Esophagus squamous epithelium (tissue), 4 donors: ENCODE measurements around the gene SPON1.

Experiments
- POLR2A ChIP-seq, 4 donors: fragments of 450-650 bp; IDR thresholded peaks; one replicate each; pipeline ENCODE4 v1.6.1; 2017; ENCODE audit warnings: antibody characterized with exemption in 4 of 4, mild to moderate bottlenecking in 4 of 4, moderate library complexity in 3 of 4
- TF ChIP-seq, protein P1 (sequence below), 6 experiments: fragments of 450-650 bp in 4 of 6; fragments of 200-600 bp in 2 of 6; sonication (generic) in 2 of 6; IDR thresholded peaks; one replicate each; pipeline ENCODE4 v1.5.1; 2016 to 2019; ENCODE audit warnings: antibody characterized with exemption in 6 of 6, mild to moderate bottlenecking in 4 of 6, moderate library complexity in 4 of 6

DNA sequence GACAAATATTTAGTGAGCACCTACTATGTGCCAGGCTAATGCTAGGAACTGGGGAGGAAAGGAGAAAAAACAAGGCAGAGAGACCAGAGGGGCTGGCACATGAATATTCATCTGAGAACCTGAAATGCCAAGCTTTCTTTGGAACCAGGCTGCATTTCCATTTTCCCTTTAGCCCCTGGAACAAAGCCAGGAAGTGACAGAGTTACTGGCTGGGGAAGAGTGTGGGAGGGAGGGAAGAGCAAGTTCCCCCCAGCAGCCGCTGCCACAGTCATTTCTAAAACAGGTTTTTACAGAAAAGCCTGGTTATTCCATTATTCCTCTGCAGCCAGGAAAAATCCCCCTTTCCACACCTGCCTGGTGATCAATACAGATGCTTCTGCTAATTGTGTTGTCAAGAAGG is 97.0 kb downstream of the SPON1 start:
- TF ChIP-seq, protein P1, sequence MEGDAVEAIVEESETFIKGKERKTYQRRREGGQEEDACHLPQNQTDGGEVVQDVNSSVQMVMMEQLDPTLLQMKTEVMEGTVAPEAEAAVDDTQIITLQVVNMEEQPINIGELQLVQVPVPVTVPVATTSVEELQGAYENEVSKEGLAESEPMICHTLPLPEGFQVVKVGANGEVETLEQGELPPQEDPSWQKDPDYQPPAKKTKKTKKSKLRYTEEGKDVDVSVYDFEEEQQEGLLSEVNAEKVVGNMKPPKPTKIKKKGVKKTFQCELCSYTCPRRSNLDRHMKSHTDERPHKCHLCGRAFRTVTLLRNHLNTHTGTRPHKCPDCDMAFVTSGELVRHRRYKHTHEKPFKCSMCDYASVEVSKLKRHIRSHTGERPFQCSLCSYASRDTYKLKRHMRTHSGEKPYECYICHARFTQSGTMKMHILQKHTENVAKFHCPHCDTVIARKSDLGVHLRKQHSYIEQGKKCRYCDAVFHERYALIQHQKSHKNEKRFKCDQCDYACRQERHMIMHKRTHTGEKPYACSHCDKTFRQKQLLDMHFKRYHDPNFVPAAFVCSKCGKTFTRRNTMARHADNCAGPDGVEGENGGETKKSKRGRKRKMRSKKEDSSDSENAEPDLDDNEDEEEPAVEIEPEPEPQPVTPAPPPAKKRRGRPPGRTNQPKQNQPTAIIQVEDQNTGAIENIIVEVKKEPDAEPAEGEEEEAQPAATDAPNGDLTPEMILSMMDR (IDR thresholded peaks at IDR 0.05), result no peak
- no peak for TF ChIP-seq POLR2A (IDR thresholded peaks at IDR 0.05)
